HUES64 (cell line): ENCODE data around the gene RNF186.

Experiments used
- H3K27ac ChIP-seq: 2 replicates; pipeline ENCODE4 v1.7.0; 2013; ENCODE audit warnings: low read depth, low read length, inconsistent platforms
- H3K27me3 ChIP-seq: 2 replicates; pipeline ENCODE4 v1.6.1; 2013; ENCODE audit warnings: mild to moderate bottlenecking, low read length; ENCODE audit not compliant: insufficient read depth
- H3K36me3 ChIP-seq: 2 replicates; pipeline ENCODE4 v1.6.1; 2013; ENCODE audit warnings: mild to moderate bottlenecking, low read length; ENCODE audit not compliant: insufficient read depth
- H3K4me1 ChIP-seq: 2 replicates; pipeline ENCODE4 v1.6.1; 2013; ENCODE audit warnings: mild to moderate bottlenecking, low read length, moderate library complexity; ENCODE audit not compliant: insufficient read depth
- H3K4me3 ChIP-seq: 2 replicates; pipeline ENCODE4 v1.5.1; 2013; ENCODE audit warnings: mild to moderate bottlenecking, low read length, moderate library complexity
- H3K9ac ChIP-seq: 2 replicates; pipeline ENCODE4 v1.6.1; 2013; ENCODE audit warnings: mild to moderate bottlenecking, low read depth, low read length
- H3K9me3 ChIP-seq: 2 replicates; pipeline ENCODE4 v1.6.1; 2013; ENCODE audit warnings: low read depth, low read length; ENCODE audit not compliant: insufficient read depth
- WGBS: fragments of 150-250, 120-280 bp; methylation state at CpG from one replicate; pipeline ENCODE4 v1.1.7; 2013; ENCODE audit warnings: missing lambda C conversion rate; 5-methylcytosine and 5-hydroxymethylcytosine counted together

RNF186 gene

DNA sequence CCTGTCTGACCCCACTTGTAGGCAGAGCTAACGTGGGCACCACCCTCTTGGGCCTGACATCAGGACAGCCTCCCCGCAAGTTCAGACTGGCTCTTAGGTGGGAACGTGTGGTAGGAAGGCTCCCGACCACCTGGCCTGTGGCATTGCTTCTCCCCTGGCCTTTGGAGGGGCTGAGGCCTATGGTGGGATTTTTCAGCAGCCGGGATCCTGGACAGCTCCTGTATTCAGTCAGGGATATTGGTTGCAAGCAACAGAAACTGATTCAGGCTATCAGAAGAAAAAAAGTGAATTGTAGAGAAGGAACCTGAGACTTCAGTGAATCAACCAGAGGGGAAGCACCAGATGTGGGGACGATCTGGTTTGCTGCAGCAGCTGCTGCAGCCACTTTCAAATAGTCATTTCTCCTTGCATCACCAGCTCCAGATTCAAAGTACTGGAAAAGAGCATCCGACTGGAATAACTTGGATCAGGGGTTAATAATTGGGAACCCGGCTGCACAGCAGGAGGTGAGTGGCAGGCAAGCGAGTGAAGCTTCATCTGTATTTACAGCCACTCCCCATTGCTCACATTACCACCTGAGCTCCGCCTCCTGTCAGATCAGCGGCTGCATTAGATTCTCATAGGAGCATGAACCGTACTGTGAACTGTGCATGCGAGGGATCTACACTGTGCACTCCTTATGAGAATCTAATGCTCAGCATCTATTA, 5.9 kb downstream of the RNF186 start:
- WGBS = 80% methylated on average over 13 of the region's 13 CpGs

DNA sequence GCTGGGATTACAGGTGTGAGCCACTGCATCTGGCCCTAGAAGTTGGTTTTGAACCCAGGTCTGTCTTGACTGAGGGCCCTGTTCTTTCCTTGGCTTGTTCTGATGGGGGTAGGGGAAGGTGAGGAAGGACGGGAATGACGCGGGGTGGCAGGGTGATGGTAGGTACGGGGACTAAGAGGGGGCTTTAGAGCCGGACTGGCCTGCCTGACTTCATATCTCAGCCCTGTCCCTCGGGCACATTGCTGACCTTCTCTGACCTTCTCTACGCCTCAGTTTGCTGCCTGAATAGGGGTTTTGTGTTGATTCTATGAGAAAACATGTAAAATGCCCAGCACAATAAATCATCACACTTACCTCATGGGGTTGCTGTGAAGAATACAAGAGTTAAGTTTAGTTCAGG, 6.7 kb downstream of the RNF186 start:
- WGBS = 93% methylated on average over 6 of the region's 7 CpGs
- Histone ChIP-seq H3K4me1 (no peaks in the 10 kb centered on the region), H3K9me3 (no peaks in the 10 kb centered on the region), H3K27ac (no peak overlapping the region), H3K9ac (no peak overlapping the region), H3K4me3 (no peak overlapping the region), H3K27me3 (no peaks in the 10 kb centered on the region), H3K36me3 (no peaks in the 10 kb centered on the region)

More for the DNA sequence above, 5.9 kb downstream of the RNF186 start:
- Histone ChIP-seq H3K4me3 (no peak overlapping the region), H3K9ac (no peak overlapping the region), H3K9me3 (no peaks in the 10 kb centered on the region), H3K36me3 (no peaks in the 10 kb centered on the region), H3K27me3 (no peaks in the 10 kb centered on the region), H3K4me1 (no peaks in the 10 kb centered on the region), H3K27ac (no peak overlapping the region)

DNA sequence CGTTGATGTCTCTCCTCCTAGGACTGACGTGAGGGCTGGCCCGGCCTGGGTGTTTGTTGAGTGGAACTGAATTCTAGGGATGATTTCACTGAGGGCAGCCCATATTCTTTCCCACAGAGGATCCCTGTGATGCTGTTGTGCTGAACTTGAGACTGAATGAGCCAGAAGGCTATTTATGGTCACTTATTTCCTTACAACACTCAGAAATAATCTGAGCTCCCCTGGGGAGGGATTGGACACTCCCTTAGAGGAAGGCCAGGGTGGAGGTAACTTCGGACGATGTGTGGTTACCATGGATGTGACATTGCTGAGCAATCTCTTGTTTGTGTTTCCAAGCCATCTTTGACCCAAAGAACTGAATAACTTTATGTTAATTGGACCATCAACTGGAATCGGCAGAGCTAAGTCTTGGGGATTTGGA, 10.2 kb downstream of the RNF186 start:
- H3K4me3 ChIP-seq = no peak overlapping the region
- no peaks in the 10 kb centered on the region for H3K36me3 ChIP-seq
- 0 out of 2 replicates have a peak, but pooled peaks cover 4% of the 10 kb centered on the region for H3K4me1 ChIP-seq
- peaks cover 27% of the 10 kb centered on the region for H3K27me3 ChIP-seq
- no peak overlapping the region for H3K27ac ChIP-seq
- WGBS = 88% methylated on average over 6 of the region's 6 CpGs
- no peak overlapping the region for H3K9ac ChIP-seq
- no peaks in the 10 kb centered on the region for H3K9me3 ChIP-seq

DNA sequence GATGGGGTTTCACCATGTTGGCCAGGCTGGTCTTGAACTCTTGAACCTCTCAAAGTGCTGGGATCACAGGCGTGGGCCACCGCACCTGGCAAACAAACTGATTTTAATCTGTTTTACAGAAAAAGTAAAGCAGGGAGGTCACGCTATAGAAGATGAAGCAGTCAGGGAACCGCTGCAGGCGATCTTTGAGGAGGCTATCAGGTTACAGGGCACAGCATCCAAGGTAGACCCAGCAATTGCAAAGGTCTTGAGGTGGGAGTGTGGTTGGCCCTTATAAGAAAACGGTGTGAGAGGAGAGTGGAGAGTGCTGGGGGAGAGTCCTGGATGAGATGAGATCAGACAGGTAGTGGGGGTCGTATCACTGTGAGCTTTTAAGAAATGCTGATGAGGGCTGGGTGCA, 12.8 kb downstream of the RNF186 start:
- H3K4me3 ChIP-seq = no peak overlapping the region
- 21% methylated on average over 7 of the region's 7 CpGs for WGBS

DNA sequence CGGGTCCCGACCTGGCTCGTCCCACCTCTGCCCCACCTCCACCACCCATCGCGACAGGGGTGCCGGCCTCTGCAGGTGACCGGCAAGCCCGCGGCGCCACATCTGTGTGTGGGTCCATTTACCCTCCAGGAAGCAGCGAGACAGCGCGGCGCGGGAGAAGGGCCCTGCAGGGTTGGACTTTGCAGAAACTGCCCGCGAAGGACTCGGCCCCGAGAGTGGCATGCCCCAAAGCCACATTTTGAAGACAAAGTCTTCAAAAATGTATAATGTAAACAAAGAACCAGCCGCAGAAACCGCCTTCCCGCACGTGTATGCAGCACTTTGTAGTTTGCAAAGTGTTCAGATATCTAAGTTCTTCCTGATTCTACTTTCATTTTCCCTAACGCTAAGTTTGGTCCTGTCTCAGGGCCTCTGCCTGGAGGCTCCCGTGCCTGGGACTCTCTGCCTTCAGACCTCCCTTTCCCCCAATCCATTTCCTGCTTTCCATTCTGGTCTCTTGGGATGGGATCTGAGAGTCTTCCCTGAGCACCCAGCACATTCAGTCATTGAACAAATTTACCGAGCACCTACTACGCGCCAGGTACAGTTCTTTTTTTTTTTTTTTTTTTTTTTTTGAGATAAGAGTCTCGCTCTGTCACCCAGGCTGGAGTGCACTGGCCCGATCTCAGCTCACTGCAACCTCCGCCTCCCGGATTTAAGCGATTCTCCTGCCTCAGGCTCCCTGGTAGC, 14.8 kb downstream of the RNF186 start:
- Histone ChIP-seq H3K27me3 (peaks cover 46% of the 10 kb centered on the region), H3K36me3 (no peaks in the 10 kb centered on the region), H3K4me1 (peaks cover 4% of the 10 kb centered on the region; the same call in 1 of the 2 replicates), H3K9me3 (no peaks in the 10 kb centered on the region), H3K9ac (peak overlapping the region; percentile 10; the same call in 1 of the 2 replicates), H3K27ac (no peak overlapping the region), H3K4me3 (peak overlapping the region; percentile 52)
- WGBS = 19% methylated on average over 30 of the region's 33 CpGs

More for the DNA sequence above, 12.8 kb downstream of the RNF186 start:
- H3K27me3 ChIP-seq = peaks cover 46% of the 10 kb centered on the region
- H3K9me3 ChIP-seq = no peaks in the 10 kb centered on the region
- H3K9ac ChIP-seq = no peak overlapping the region
- H3K27ac ChIP-seq = no peak overlapping the region
- H3K4me1 ChIP-seq = peaks cover 4% of the 10 kb centered on the region; the same call in 1 of the 2 replicates
- H3K36me3 ChIP-seq = no peaks in the 10 kb centered on the region

DNA sequence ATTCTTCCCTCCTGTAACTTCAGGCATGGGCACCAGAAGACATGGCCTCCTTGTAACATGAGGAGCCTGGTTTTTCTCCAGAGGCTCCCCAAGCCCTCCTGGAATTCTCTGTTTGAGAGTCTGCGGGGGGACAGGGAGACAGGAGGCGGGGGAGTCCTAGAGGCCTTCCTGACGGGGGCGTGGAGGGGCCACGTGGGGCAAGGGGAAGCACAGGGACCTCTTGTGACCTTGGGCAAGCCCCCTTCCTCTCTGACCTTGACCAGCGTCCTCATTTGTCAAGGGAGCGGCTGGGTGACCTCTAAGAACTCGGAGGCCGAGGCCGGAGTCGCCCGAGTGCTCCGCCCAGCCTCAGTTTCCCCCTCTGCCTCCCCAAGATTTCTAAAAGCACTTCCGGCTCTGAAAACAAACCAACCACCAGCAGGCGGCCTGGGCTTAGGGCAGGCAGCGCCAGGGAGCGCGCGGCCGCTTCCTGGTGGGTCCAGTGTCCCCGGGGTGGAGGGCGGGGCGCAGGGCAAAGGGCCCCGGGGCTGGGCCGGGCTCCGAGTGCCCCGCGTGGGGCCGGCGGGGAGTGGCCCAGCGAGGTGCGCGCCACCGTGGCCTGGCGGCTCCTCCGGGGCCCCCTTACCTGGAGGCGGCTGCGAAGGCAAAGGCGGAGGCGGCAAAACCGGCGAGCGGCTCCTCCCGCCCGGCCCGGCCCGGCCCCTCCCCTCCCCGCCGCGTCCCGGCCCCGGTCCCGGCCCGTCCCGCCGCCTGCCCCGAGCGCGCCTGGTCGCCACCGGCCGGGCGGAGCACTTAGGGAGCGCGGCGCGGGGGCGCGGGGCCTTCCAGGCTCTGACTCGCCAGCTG, 15.6 kb downstream of the RNF186 start, which contains the start of gene TMCO4:
TSS of gene TMCO4 (minus strand) at position 687 of the 846 bp plus-strand sequence. CDS start 19,158 bp downstream, outside the sequence.
- Histone ChIP-seq H3K4me1 (peaks cover 4% of the 10 kb centered on the region; the same call in 1 of the 2 replicates), H3K4me3 (peak within 1 kb of the TSS; percentile 52), H3K9ac (peak within 1 kb of the TSS; percentile 14), H3K27me3 (peaks cover 46% of the 10 kb centered on the region), H3K36me3 (no peaks in the 10 kb centered on the region), H3K9me3 (no peaks in the 10 kb centered on the region), H3K27ac (no peak within 1 kb of the TSS)
- WGBS = 8% methylated on average over 70 of the region's 70 CpGs

DNA sequence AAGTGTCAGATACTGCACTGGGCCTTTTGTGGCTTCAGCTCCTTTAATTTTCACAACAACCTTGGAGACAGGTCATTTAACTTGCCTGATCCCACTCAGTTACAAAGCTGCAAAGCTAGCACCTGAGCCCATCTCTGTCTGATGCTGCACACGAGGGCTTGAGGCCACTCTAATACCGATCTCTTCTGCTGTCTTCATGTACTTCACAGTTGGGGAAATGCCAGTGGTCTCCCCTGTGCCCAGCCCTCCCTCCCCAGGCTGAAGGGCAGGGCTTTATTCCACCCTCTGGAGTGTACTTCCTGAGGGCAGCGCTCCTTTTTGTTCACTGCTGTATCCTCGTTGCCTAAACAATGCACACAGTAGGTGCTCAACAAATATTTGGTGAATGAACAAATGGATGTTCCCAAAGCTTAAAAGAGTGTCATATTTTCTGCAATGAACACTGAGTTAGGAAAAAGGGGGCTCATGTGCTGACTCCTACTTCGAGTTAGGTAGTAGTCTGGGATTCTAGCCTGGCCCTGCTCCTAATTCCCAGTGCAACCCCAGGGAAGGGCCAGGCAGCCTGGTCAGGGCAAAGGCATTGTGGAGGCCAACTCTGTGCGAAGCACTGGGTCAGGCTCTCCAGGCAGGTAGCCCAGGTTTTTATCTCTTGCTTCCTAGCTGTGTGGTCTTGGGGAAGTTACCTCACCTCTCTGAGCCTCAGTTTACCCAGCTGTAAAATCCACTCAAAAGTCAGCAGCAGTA, 16.4 kb downstream of the RNF186 start:
- Histone ChIP-seq H3K36me3 (no peaks in the 10 kb centered on the region), H3K4me3 (no peak overlapping the region), H3K4me1 (peaks cover 4% of the 10 kb centered on the region; the same call in 1 of the 2 replicates), H3K9me3 (no peaks in the 10 kb centered on the region), H3K9ac (no peak overlapping the region), H3K27ac (no peak overlapping the region), H3K27me3 (peaks cover 46% of the 10 kb centered on the region)
- 82% methylated on average over 6 of the region's 6 CpGs for WGBS

DNA sequence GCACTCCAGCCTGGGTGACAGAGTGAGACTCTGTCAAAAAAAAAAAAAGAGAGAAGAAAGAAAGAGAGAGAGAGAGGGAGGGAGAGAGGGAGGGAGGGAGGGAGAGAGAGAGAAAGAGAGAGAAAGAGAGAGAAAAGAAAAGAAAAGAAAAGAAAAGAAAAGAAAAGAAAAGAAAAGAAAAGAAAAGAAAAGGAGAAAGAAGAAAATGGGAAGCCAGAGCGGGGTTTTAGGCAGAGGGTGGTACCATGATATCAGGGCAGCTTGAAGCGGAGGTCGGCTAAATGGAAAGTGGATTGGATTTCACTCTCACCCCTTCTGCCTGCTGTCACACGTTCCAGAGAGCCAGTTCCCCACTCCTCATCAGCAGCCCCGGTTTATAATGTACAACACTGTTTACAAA, 17.3 kb downstream of the RNF186 start:
- Histone ChIP-seq H3K9me3 (no peaks in the 10 kb centered on the region), H3K36me3 (no peaks in the 10 kb centered on the region), H3K4me1 (peaks cover 4% of the 10 kb centered on the region; the same call in 1 of the 2 replicates), H3K4me3 (no peak overlapping the region), H3K9ac (no peak overlapping the region), H3K27ac (no peak overlapping the region), H3K27me3 (peaks cover 46% of the 10 kb centered on the region)
- WGBS = 76% methylated on average over 5 of the region's 5 CpGs

DNA sequence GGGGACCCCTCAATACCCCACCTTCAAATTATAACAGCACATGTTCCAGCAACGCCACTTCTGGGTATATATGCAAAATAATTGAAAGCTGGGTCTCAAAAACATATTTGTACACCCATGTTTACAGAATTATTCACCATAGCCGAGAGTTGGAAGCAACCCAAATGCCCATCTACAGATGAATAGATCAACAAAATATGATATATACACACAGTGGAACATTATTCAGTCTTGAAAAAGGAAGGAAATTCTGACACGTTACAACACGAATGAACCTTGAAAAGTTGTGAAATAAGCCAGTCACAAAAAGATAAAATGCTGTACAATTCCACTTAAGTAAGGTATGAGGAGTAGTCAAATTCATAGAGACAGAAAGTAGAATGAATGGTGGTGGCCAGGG, 20.5 kb downstream of the RNF186 start:
- Histone ChIP-seq H3K27ac (no peak overlapping the region), H3K9me3 (no peaks in the 10 kb centered on the region), H3K4me3 (no peak overlapping the region), H3K36me3 (no peaks in the 10 kb centered on the region), H3K4me1 (no peaks in the 10 kb centered on the region; the same call in 1 of the 2 replicates), H3K27me3 (peaks cover 17% of the 10 kb centered on the region), H3K9ac (no peak overlapping the region)
- WGBS = 95% methylated on average over 4 of the region's 4 CpGs

DNA sequence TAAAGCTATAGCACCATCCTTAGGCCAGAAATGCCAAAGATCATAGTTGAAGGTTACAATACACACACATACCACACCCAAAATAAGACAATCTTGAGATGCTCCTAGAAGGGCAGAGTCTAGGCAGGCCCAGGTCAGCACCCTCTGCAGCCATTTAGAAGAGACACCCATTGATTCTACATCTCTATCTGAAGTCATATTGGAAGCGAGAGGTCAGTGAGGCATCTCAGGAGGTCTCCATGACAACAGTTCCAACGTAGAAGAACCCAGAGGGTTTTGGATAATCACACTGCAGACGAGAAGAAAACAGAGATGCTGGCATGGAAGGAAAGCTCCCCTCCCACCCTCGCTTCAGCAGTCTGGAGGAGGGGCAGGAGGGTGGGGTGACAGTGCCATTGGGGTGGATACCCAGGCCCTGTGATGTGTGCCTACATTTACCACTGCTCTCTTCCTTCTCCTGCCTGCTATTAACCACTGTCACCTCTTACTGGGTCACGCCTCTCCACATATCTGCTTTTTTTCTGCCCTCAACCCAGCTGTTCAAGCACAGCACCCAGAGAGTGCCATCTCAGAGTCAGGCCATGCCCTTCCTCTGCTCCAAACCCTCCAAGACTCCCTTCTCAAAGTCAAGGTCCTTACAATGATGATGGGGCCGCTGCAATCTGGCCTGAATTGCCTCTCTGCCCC, 21.6 kb downstream of the RNF186 start:
- no peaks in the 10 kb centered on the region for H3K4me1 ChIP-seq
- H3K9me3 ChIP-seq = no peaks in the 10 kb centered on the region
- peaks cover 6% of the 10 kb centered on the region for H3K27me3 ChIP-seq
- no peaks in the 10 kb centered on the region for H3K36me3 ChIP-seq
- no peak overlapping the region for H3K4me3 ChIP-seq
- no peak overlapping the region for H3K27ac ChIP-seq
- no peak overlapping the region for H3K9ac ChIP-seq
- 80% methylated on average over 6 of the region's 6 CpGs for WGBS
